ENCODE results near the gene ACER2. TPM values are rescaled to one million over a fixed set of nuclear protein-coding genes. Genes with fewer than 3 reads are reported as not detected.

ACER2 gene
- total and polyA plus RNA-seq, 4 donors: 1.0 to 11.2 (median 3.3) TPM

DNA sequence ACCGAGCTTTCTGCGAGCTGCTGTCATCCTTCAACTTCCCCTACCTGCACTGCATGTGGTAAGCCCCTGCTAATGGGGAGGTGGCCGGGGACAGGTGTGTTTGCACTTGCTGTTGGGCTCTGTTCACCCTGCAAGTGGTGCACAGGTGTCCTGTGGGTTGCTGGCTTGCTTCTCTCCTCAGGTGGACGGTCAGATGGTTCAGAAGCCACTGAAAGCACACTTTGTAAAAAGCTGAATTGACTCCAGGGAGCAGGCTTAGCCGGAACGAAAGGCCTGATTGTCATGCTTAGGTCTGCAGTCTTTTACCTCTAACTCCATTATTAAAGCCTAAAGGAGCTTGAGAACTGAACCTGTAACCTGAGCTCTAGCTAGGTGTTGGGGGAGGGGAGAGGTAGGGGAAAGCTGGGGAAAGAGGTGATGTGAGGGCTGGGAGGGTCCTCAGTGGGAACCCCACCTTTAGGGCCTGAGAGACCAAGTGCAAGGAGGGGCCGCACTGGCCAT, 37.6 kb downstream of the ACER2 start:
- Histone ChIP-seq H3K9me3 (ENCODE audit: control insufficient read depth, low read length) (no peaks in the 10 kb centered on the region), H3K27me3 (ENCODE audit: control insufficient read depth in 1 of 2, insufficient read depth in 2 of 2, low read length in 1 of 2) (no peaks in the 10 kb centered on the region), H3K27ac (ENCODE audit: low read depth in 1 of 2, low read length in 2 of 2) (no peak overlapping the region), H3K36me3 (ENCODE audit: control insufficient read depth in 1 of 2, insufficient read depth in 2 of 2, low read length in 1 of 2) (peaks cover 1 to 4% of the 10 kb centered on the region in 2 donors), H3K4me1 (ENCODE audit: control insufficient read depth in 1 of 2, insufficient read depth in 2 of 2, low read length in 2 of 2) (no peaks in the 10 kb centered on the region), H3K4me3 (ENCODE audit: low read length in 2 of 2) (no peak overlapping the region)
- DNase-seq (no peak), ATAC-seq (ENCODE audit: low FRiP score) (no peak)
- intact Hi-C loops (cut with DNase I): no loop called here
- WGBS, 2 donors: 93% methylated on average over 7 of the region's 7 CpGs

DNA sequence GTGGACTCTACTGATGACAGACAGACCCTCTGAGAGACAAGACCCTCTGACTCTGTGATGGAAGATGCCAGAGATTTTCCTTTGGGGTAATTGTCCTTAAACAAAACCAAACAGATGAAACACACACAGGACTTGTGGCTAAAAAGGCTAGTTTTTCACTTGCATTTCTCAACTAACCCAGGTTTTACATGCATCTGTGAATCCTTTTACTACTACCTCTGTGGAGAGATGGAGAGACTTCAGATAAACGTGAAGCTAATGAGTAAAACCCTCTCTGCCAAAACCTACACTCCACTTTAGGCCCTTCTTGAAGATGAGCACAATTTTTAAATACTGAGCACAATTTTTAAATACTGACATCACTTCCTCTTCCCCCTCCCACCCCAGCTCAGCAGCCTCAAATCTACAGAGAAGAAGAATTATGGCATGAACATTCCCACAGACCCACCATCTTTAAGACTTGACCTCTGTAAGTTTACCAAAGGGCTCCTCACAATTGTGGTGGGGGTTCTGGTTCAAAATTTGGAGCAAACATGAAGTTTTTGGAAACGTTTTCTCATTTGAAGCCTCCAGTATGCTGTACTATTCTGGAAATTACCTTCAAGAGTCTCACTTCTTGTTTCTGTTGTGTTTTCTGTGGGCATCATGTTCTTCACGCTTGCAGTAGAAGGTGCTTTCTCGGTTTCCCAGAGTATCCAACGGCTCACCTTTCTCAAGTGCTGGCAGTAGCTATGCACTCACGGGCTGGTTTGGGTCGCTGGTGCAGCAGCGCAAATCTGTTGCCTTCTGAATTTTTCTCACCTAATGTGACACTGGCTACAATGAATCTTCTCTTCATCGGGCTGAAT, 42.7 kb downstream of the ACER2 start:
- ATAC-seq (ENCODE audit: low FRiP score) (no peak), DNase-seq (no peak)
- Histone ChIP-seq H3K36me3 (ENCODE audit: control insufficient read depth in 1 of 2, insufficient read depth in 2 of 2, low read length in 1 of 2) (peaks cover 2 to 6% of the 10 kb centered on the region in 2 donors), H3K27me3 (ENCODE audit: control insufficient read depth in 1 of 2, insufficient read depth in 2 of 2, low read length in 1 of 2) (no peaks in the 10 kb centered on the region), H3K9me3 (ENCODE audit: control insufficient read depth, low read length) (no peaks in the 10 kb centered on the region), H3K4me1 (ENCODE audit: control insufficient read depth in 1 of 2, insufficient read depth in 2 of 2, low read length in 2 of 2) (no peaks in the 10 kb centered on the region), H3K4me3 (ENCODE audit: low read length in 2 of 2) (no peak overlapping the region), H3K27ac (ENCODE audit: low read depth in 1 of 2, low read length in 2 of 2) (no peak overlapping the region)
- 89 to 91% methylated on average over 9 of the region's 9 CpGs for WGBS, 2 donors
- intact Hi-C loops (cut with DNase I): loop anchor here in 1 of 2 donors (10.0 kb wide), 1 partner anchor 357 kb away; no protein-coding TSS in a partner anchor

DNA sequence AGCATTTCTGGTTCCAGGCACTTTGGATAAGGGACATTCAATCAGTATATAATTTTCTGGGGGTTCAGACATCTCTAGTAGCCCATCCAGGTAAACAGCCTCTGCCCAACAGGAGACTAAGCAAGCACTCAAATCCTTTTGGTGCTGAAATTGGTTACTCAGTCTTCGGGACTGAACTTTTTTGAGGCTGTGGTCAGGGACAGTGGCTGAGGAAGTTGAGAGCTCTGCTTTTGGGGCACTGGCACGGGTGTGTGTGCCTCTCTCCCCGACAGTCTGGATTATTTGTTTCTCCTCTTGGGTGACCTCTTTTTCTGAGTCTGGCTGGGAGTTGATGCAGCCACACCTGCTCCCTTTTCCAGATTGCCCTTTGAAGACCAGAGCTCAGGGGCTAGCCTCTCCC, 47.6 kb downstream of the ACER2 start:
- Histone ChIP-seq H3K27ac (ENCODE audit: low read depth in 1 of 2, low read length in 2 of 2) (peak overlapping the region in 1 of 2 donors; percentile 87), H3K4me1 (ENCODE audit: control insufficient read depth in 1 of 2, insufficient read depth in 2 of 2, low read length in 2 of 2) (peaks cover 0 to 3% of the 10 kb centered on the region in 2 donors), H3K4me3 (ENCODE audit: low read length in 2 of 2) (no peak overlapping the region), H3K36me3 (ENCODE audit: control insufficient read depth in 1 of 2, insufficient read depth in 2 of 2, low read length in 1 of 2) (peaks cover 1 to 4% of the 10 kb centered on the region in 2 donors), H3K9me3 (ENCODE audit: control insufficient read depth, low read length) (no peaks in the 10 kb centered on the region), H3K27me3 (ENCODE audit: control insufficient read depth in 1 of 2, insufficient read depth in 2 of 2, low read length in 1 of 2) (no peaks in the 10 kb centered on the region)
- peak; percentile 19 for ATAC-seq (ENCODE audit: low FRiP score)
- WGBS, 2 donors: 57 to 58% methylated on average over 3 of the region's 3 CpGs
- DNase-seq: no peak
- intact Hi-C loops (cut with DNase I): loop anchor here (5.0 to 10.0 kb wide), 3 partner anchors 79 to 362 kb away; partner anchors contain the start of gene DENND4C (in 1 of the 2)

DNA sequence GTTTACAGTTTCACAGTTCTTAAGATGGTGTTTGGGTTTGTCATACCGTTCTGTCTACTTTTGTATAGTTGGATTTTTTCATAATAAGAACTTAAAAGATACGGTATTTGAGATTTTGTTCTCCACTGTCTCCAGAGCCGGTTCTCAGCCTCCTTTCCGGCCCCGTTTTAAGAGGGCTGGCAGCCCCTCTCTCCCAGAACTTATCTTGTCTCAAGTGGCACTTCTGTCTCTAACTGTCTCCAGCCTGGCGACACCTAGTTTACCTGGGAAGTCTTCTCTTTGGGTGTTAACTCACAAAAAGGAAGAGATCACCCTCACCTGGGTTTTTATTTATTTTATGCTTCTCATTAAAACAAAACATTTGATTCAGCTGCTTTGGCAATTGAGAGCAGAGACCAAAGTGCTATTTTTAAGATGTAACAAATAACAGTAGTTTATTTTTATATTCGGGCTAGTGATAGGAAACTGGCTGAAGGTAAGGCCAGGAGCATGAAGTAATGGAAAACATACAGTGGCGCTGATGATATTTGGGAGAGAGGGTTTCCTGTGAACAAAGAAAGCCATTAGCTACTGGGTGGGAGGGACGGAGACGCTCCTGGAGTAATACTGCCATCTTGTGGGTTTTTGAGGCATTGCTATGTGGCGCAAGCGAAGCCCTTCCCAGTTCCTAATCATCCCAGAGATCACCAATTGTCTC, 48.3 kb downstream of the ACER2 start:
- intact Hi-C loops (cut with DNase I): loop anchor here (5.0 to 10.0 kb wide), 3 partner anchors 80 to 362 kb away; partner anchors contain the start of gene DENND4C (in 1 of the 2)
- WGBS, 2 donors: 15 to 16% methylated on average over 12 of the region's 12 CpGs
- no peaks in the 10 kb centered on the region for H3K9me3 ChIP-seq (ENCODE audit: control insufficient read depth, low read length)
- H3K4me1 ChIP-seq (ENCODE audit: control insufficient read depth in 1 of 2, insufficient read depth in 2 of 2, low read length in 2 of 2): peaks cover 0 to 3% of the 10 kb centered on the region in 2 donors
- no peaks in the 10 kb centered on the region for H3K27me3 ChIP-seq (ENCODE audit: control insufficient read depth in 1 of 2, insufficient read depth in 2 of 2, low read length in 1 of 2)
- DNase-seq (peak in 1 of 2 donors; percentile 58), ATAC-seq (ENCODE audit: low FRiP score) (peak; percentile 94)
- no peak overlapping the region for H3K4me3 ChIP-seq (ENCODE audit: low read length in 2 of 2)
- H3K27ac ChIP-seq (ENCODE audit: low read depth in 1 of 2, low read length in 2 of 2): peak overlapping the region; percentile 80 to 87
- peaks cover 0 to 2% of the 10 kb centered on the region in 2 donors for H3K36me3 ChIP-seq (ENCODE audit: control insufficient read depth in 1 of 2, insufficient read depth in 2 of 2, low read length in 1 of 2)

DNA sequence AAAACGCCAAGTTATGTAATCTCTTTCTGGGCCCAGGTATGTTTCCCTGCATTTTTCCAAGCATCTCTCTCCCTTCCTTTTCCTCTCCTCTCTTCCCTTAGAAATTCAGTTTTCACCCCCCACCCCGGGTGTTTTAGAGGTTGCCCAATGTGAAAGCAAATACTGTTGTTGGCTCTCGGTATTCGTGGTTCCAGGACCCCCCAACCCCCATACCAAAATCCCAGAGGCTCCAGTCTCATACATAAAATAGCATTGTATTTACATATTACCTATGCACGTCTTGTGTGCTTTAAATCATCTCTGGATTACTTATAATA, 48.8 kb downstream of the ACER2 start:
- ATAC-seq (ENCODE audit: low FRiP score) (no peak), DNase-seq (no peak)
- Histone ChIP-seq H3K4me3 (ENCODE audit: low read length in 2 of 2) (no peak overlapping the region), H3K27ac (ENCODE audit: low read depth in 1 of 2, low read length in 2 of 2) (no peak overlapping the region), H3K9me3 (ENCODE audit: control insufficient read depth, low read length) (no peaks in the 10 kb centered on the region), H3K27me3 (ENCODE audit: control insufficient read depth in 1 of 2, insufficient read depth in 2 of 2, low read length in 1 of 2) (no peaks in the 10 kb centered on the region), H3K4me1 (ENCODE audit: control insufficient read depth in 1 of 2, insufficient read depth in 2 of 2, low read length in 2 of 2) (peaks cover 0 to 3% of the 10 kb centered on the region in 2 donors), H3K36me3 (ENCODE audit: control insufficient read depth in 1 of 2, insufficient read depth in 2 of 2, low read length in 1 of 2) (peaks cover 0 to 2% of the 10 kb centered on the region in 2 donors)
- intact Hi-C loops (cut with DNase I): loop anchor here (5.0 to 10.0 kb wide), 3 partner anchors 80 to 363 kb away; partner anchors contain the start of gene DENND4C (in 1 of the 2)
- WGBS, 2 donors: 12 to 15% methylated on average over 5 of the region's 5 CpGs

DNA sequence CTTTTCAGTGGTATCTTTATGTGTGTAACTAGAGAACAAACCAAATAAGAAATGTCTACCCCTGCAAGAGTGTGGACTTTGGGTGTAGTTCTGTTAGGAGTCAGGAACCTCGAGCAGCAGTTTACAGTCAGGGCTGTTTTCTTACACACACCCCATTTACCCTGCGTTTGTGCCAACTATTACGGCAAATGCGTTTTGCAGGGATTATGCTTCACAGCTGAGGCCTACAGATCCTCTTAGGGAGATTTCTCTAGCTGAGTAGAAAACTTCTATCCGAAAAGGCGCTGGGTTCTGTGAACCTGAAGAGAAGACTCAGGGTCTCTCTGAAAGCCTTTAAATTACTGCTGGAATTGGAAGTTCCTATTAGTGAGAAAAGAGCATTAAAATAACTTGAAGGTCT, 51.4 kb downstream of the ACER2 start:
- no peaks in the 10 kb centered on the region for H3K27me3 ChIP-seq (ENCODE audit: control insufficient read depth in 1 of 2, insufficient read depth in 2 of 2, low read length in 1 of 2)
- no peak for DNase-seq
- WGBS, 2 donors: 80 to 82% methylated on average over 6 of the region's 6 CpGs
- no peaks in the 10 kb centered on the region for H3K9me3 ChIP-seq (ENCODE audit: control insufficient read depth, low read length)
- intact Hi-C loops (cut with DNase I): no loop called here
- H3K27ac ChIP-seq (ENCODE audit: low read depth in 1 of 2, low read length in 2 of 2): no peak overlapping the region
- H3K36me3 ChIP-seq (ENCODE audit: control insufficient read depth in 1 of 2, insufficient read depth in 2 of 2, low read length in 1 of 2): no peaks in the 10 kb centered on the region
- H3K4me3 ChIP-seq (ENCODE audit: low read length in 2 of 2): no peak overlapping the region
- no peak for ATAC-seq (ENCODE audit: low FRiP score)
- peaks cover 0 to 3% of the 10 kb centered on the region in 2 donors for H3K4me1 ChIP-seq (ENCODE audit: control insufficient read depth in 1 of 2, insufficient read depth in 2 of 2, low read length in 2 of 2)

DNA sequence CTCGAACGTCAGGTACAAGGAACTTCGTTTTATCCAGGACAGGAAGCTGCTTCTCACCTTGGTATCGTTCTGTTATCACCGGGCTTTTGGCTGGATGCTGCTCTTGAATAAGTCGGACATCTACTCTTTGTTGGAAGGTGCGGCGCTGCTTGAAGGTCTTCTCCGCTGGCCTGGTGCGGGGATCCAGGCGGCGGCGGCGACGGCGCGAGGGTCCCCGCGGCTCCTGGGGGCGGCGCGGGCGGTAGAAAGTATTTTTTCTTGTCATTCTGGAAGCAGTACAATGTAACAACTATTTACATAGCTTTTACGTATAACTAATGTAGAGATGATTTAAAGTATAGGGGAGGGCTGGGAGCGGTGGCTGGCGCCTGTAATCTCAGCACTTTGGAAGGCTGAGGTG, 52.3 kb downstream of the ACER2 start:
- Histone ChIP-seq H3K36me3 (ENCODE audit: control insufficient read depth in 1 of 2, insufficient read depth in 2 of 2, low read length in 1 of 2) (no peaks in the 10 kb centered on the region), H3K27me3 (ENCODE audit: control insufficient read depth in 1 of 2, insufficient read depth in 2 of 2, low read length in 1 of 2) (no peaks in the 10 kb centered on the region), H3K4me3 (ENCODE audit: low read length in 2 of 2) (no peak overlapping the region), H3K27ac (ENCODE audit: low read depth in 1 of 2, low read length in 2 of 2) (no peak overlapping the region), H3K9me3 (ENCODE audit: control insufficient read depth, low read length) (no peaks in the 10 kb centered on the region), H3K4me1 (ENCODE audit: control insufficient read depth in 1 of 2, insufficient read depth in 2 of 2, low read length in 2 of 2) (peaks cover 0 to 3% of the 10 kb centered on the region in 2 donors)
- 92 to 94% methylated on average over 26 of the region's 26 CpGs for WGBS, 2 donors
- DNase-seq (no peak), ATAC-seq (ENCODE audit: low FRiP score) (no peak)
- intact Hi-C loops (cut with DNase I): no loop called here

DNA sequence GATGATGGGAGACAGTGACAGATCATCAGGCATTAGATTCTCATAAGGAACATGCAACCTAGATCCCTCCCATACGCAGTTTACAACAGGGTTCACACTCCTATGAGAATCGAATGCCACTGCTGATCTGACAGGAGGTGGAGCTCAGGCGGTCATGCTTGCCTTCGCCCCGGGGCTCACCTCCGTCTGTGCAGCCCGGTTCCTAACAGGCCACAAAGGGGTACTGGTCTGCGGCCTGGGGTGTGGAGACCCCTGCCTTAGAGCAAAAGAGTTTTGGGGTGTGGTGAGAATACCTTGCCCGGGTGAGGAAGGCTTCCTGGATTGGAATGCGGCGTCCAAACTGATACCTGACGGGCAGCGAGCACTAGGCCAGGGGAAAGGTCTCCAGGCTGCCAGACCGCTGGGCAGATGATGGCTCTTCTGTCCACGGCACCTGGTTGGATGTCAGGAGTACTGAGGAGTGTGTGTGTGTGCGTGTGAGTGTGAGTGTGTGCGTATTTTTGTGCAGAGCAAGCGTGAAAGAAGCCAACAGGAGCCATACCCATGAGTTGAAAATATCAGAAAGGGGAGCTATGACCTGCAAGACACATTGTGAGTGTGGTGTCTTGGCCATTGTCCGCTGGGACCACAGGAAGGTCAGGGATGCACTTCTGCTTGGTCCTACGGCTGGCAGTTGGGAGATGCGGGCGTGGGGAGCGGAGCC, 55.4 kb downstream of the ACER2 start:
- H3K4me3 ChIP-seq (ENCODE audit: low read length in 2 of 2): no peak overlapping the region
- no peaks in the 10 kb centered on the region for H3K27me3 ChIP-seq (ENCODE audit: control insufficient read depth in 1 of 2, insufficient read depth in 2 of 2, low read length in 1 of 2)
- H3K36me3 ChIP-seq (ENCODE audit: control insufficient read depth in 1 of 2, insufficient read depth in 2 of 2, low read length in 1 of 2): no peaks in the 10 kb centered on the region
- intact Hi-C loops (cut with DNase I): no loop called here
- WGBS, 2 donors: 76 to 86% methylated on average over 20 to 23 of the region's 23 CpGs
- no peak for ATAC-seq (ENCODE audit: low FRiP score)
- H3K4me1 ChIP-seq (ENCODE audit: control insufficient read depth in 1 of 2, insufficient read depth in 2 of 2, low read length in 2 of 2): no peaks in the 10 kb centered on the region
- no peaks in the 10 kb centered on the region for H3K9me3 ChIP-seq (ENCODE audit: control insufficient read depth, low read length)
- H3K27ac ChIP-seq (ENCODE audit: low read depth in 1 of 2, low read length in 2 of 2): no peak overlapping the region
- DNase-seq: no peak
